Measurements from ENCODE around the gene CABLES1.
A peak's percentile ranks its signal among the peaks of the same experiment; 100 is the strongest.

Gene CABLES1

DNA sequence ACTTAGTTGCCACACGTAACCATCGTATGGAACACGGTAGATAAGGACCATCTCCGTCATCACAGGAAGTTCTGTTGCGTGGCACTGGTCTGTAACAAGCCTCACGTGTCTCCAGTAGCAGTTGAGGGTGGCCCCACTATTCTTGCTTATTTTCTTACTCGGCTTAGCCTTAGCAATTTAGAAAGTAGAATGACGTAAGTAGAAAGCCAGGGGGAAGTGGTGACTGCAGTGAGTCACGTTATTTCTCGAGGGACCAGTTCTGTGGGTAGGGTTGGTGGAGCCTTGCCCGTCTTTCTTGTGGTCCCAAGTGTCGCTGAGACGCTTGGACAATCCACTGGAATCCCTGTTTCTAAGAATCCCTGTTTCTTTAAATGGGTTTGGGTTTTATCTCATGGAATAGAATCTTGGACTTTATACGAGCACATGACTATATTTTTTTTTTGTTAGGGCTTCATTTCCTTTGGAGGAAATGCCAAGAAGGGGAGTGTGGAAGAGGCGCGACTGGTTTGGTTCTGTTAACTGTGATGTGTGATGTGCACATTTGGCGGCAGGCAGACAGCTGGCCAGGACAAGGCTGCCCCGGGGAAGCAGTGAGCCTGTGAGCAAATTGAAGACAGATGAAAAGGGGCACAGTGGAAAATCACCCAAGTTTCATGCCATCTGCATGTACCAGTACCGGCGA is 96.2 kb downstream of the CABLES1 start:
- peak; percentile 87 for DNase-seq (ENCODE audit: extremely low read depth, insufficient read length)
- Histone ChIP-seq H3K27me3 (replicated peaks; ENCODE audit: control insufficient read depth, insufficient read depth, low read length) (no peaks in the 10 kb centered on the region), H3K4me3 (replicated peaks; ENCODE audit: low read depth, low read length) (no peak overlapping the region), H3K36me3 (ENCODE audit: control insufficient read depth, insufficient read depth, low read length) (no peaks in the 10 kb centered on the region)
- TF ChIP-seq, protein P1, sequence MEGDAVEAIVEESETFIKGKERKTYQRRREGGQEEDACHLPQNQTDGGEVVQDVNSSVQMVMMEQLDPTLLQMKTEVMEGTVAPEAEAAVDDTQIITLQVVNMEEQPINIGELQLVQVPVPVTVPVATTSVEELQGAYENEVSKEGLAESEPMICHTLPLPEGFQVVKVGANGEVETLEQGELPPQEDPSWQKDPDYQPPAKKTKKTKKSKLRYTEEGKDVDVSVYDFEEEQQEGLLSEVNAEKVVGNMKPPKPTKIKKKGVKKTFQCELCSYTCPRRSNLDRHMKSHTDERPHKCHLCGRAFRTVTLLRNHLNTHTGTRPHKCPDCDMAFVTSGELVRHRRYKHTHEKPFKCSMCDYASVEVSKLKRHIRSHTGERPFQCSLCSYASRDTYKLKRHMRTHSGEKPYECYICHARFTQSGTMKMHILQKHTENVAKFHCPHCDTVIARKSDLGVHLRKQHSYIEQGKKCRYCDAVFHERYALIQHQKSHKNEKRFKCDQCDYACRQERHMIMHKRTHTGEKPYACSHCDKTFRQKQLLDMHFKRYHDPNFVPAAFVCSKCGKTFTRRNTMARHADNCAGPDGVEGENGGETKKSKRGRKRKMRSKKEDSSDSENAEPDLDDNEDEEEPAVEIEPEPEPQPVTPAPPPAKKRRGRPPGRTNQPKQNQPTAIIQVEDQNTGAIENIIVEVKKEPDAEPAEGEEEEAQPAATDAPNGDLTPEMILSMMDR (IDR thresholded peaks at IDR 0.05; ENCODE audit: insufficient read depth, low read length, poor library complexity, severe bottlenecking): no peak

DNA sequence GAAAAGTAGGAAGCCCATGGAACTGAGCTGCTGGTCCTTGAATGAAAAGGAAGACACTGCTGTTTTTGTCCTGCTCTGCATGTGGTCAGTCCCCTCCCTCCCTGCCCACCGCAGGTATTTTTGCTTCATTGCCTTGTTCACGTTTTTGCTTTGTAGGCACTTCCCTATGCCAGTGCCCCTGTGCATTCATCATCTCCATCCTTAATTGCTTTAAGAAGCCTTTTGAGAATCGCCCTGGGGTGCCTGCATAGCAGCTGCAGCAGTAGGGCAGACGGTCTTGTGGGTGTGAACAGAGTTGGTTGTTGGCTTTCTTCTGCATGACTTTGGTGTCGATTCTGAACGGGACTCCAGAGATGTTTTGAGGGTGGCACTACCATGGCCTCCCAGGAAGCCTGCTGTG is 97.0 kb downstream of the CABLES1 start:
- no peak overlapping the region for H3K4me3 ChIP-seq (replicated peaks; ENCODE audit: low read depth, low read length)
- H3K27me3 ChIP-seq (replicated peaks; ENCODE audit: control insufficient read depth, insufficient read depth, low read length): no peaks in the 10 kb centered on the region
- no peak for DNase-seq (ENCODE audit: extremely low read depth, insufficient read length)
- TF ChIP-seq, protein P1 (IDR thresholded peaks at IDR 0.05; ENCODE audit: insufficient read depth, low read length, poor library complexity, severe bottlenecking): no peak
- H3K36me3 ChIP-seq (ENCODE audit: control insufficient read depth, insufficient read depth, low read length): no peaks in the 10 kb centered on the region

DNA sequence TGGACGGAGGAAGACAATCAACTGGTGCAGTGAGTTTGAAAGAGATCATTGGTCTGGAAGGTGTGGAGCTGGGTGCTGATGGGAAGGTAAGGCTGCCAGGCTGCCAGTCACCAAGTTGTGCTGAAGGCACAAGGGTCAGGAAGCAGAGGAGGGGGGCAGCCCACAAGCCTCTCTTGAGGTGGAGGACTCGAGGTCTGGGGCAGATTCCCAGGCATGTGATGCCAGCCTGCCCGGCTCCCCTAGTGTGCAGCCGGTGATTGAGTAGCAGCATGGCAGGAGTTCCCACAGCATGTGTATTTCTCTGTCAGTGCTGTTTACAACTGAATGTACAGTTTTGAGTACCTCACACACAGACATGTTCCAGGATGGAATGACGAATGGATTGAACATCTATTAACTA is 99.3 kb downstream of the CABLES1 start:
- no peaks in the 10 kb centered on the region for H3K27me3 ChIP-seq (replicated peaks; ENCODE audit: control insufficient read depth, insufficient read depth, low read length)
- TF ChIP-seq, protein P1 (IDR thresholded peaks at IDR 0.05; ENCODE audit: insufficient read depth, low read length, poor library complexity, severe bottlenecking): no peak
- no peak for DNase-seq (ENCODE audit: extremely low read depth, insufficient read length)

DNA sequence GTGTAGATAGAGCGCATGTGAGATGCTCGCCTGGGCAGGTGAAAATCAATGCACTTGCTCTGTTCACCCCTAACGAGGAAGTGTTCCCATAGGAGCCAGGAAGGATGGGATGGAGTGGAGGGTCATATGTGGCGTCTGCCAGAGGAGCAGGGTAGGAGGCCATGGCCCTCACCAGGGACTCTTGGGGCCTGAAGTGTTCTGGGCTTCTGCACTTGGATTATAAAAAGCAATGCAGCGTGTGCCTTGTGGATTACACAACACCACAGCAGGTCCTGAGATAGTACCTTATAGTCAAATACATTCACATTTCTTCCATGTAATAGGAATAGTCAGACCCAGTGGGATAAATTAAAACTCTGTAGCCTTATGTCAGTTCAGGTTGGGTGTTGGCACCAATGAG is 100.1 kb downstream of the CABLES1 start:
- no peak overlapping the region for H3K4me3 ChIP-seq (replicated peaks; ENCODE audit: low read depth, low read length)
- DNase-seq (ENCODE audit: extremely low read depth, insufficient read length): no peak
- H3K27me3 ChIP-seq (replicated peaks; ENCODE audit: control insufficient read depth, insufficient read depth, low read length): no peaks in the 10 kb centered on the region
- TF ChIP-seq, protein P1 (IDR thresholded peaks at IDR 0.05; ENCODE audit: insufficient read depth, low read length, poor library complexity, severe bottlenecking): no peak
- H3K36me3 ChIP-seq (ENCODE audit: control insufficient read depth, insufficient read depth, low read length): no peaks in the 10 kb centered on the region

More for the DNA sequence above, 99.3 kb downstream of the CABLES1 start:
- Histone ChIP-seq H3K36me3 (ENCODE audit: control insufficient read depth, insufficient read depth, low read length) (no peaks in the 10 kb centered on the region), H3K4me3 (replicated peaks; ENCODE audit: low read depth, low read length) (no peak overlapping the region)

DNA sequence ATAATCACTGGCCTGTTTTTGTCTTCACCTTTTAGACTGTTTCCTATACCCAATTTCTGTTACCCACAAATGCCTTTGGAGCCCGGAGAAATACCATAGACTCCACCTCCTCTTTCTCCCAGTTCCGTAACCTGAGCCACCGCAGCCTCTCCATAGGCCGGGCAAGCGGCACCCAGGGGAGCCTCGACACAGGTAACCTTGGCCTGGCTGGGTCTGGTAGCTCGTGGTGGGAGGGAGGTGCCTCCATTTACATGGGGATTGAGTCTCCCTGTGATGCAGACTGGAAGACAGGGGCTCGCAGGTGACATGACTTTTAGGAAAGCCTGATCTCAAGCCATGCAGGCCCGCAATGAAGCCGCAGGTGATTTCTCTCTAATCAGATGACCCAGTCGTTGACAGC is 100.6 kb downstream of the CABLES1 start:
- no peaks in the 10 kb centered on the region for H3K36me3 ChIP-seq (ENCODE audit: control insufficient read depth, insufficient read depth, low read length)
- H3K4me3 ChIP-seq (replicated peaks; ENCODE audit: low read depth, low read length): no peak overlapping the region
- no peaks in the 10 kb centered on the region for H3K27me3 ChIP-seq (replicated peaks; ENCODE audit: control insufficient read depth, insufficient read depth, low read length)
- DNase-seq (ENCODE audit: extremely low read depth, insufficient read length): no peak
- TF ChIP-seq, protein P1 (IDR thresholded peaks at IDR 0.05; ENCODE audit: insufficient read depth, low read length, poor library complexity, severe bottlenecking): no peak
